ENCODE results near the gene NR2F1-AS1.
"Not testable (repeated sequence)": the region's sequence is repeated elsewhere in the genome, so short reads cannot be mapped to it uniquely, and the experiment has no call there.

The NR2F1-AS1 gene

GRCh38 chr5:93512799-93513198, 68.2 kb downstream of the NR2F1-AS1 start:
- DNase-seq = no peak

GRCh38 chr5:93511445-93511844, 69.6 kb downstream of the NR2F1-AS1 start:
- DNase-seq = no peak

GRCh38 chr5:93510626-93511380, 70.2 kb downstream of the NR2F1-AS1 start:
- DNase-seq = no peak

- DNase-seq = not testable (repeated sequence)
These were observed 75.5 kb downstream of the NR2F1-AS1 start for GRCh38 chr5:93505553-93505952.

DNA sequence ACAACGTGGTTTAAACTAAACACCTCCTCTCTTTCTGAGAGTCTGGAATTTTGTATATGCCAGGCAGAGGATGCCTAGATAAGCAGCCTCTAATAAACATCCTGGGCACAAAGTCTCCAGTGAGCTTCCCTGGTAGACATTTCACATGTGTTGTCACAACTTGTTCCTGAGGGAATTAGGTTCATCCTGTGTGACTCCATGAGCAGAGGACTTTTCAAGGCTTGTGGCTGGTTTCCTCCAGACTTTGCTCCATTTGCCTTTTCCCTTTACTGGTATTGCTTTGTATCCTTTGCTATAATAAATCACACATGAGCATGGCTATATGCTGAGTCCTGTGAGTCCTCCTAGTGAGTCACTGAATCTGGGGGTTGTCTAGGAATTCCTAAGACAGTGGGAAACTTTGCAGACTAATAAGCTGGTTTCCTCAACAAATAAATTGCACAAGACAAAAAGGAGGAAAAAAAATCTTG, 77.4 kb downstream of the NR2F1-AS1 start:
- DNase-seq = no peak

DNA sequence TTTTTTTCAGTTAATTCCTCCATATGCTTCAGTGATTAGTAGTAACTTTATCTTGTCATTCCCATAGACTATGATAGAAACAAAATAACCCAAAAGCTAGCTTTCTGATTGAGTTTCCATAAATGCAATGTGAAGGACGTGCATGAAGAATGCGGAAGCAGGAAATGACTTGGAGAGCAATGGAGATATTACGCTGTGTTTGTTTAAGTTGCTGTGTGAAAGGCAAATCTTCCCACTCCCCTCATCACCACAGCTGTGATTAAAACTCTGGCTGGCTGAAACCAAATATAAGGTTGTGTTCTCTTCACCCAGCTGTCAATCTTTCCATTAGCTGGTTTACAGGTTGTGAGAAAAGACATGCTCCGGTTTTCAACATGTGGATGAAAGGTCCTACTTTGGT, 83.9 kb downstream of the NR2F1-AS1 start:
- DNase-seq = no peak

DNA sequence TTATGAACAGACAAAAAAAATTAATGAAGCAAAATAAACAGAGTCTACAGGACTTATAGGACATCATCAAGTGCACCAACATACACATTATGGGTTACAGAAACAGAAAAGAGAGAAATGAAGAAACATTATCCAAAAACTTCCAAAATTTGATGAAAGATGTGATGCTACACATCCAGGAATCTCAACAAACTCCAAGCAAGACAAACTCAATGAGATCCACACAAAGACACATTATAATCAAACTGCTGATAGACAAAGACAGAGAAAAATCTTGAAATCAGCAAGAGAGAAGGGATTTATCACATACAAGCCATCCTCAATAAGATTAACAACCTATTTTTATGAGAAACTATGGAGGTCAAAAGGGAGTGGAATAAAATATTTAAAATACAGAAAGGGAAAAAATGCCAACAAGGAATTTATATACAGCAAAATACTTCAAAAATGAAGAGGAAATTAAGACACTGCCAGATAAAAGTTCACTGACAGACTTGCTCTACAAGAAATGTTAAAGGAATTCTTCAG, 101.0 kb downstream of the NR2F1-AS1 start:
- no peak for DNase-seq

DNA sequence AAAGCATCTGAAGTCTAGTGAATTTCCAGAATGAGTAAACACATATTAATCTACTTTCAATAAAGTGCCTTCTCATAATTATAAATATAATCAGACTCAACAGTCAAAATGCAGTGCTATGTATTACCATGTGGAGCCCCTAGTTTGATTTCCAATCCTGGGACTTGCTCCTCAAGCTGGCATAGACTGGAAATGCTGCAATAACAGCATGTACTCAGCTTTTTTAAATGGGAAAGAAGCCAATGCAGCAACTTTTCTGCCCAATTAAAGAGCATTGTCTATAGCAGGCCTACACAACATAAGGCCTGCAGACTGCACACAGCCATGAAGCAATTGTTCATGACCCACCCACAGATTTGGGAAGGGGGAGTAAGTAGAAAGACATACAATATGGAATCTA, 103.2 kb downstream of the NR2F1-AS1 start:
- DNase-seq = no peak

- no peak for DNase-seq
These were observed 104.7 kb downstream of the NR2F1-AS1 start for GRCh38 chr5:93476251-93476742.

DNA sequence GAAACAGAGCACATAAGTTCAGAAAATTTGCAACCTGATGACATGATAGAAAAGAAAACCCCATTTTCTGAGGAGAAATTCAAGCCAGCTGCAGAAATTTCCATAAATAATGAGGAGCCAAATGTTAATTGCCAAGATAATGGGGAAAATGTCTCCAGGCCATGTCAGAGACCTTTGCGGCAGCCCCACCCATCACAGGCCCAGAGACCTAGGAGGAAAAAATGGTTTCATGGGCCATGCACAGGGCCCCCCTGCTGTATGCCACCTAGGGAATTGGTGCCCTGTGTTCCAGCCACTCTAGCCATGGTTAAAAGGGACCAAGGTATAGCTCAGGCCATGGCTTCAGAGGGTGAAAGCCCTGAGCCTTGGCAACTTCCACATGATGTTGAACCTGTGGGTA, 118.1 kb downstream of the NR2F1-AS1 start:
- DNase-seq = no peak

GRCh38 chr5:93461756-93462155, 119.3 kb downstream of the NR2F1-AS1 start:
- DNase-seq = no peak

DNA sequence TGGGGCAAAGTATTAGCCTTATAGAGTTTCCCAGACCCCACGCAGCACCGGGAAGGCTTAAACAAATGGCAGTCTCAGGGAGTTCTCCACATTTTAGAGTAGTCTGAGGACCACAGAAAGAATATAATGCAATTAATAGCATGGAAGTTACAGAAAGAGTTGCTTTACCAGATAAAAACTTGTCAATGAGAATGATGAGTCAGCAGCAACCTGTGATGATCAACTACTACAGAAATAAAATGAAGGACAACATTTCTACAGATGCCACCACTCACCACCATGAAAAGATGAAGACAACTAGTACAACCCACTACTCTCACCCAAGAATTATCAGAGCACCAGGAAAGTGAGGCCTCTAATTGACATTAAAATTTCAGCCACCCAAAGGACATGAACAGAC, 120.7 kb downstream of the NR2F1-AS1 start:
- DNase-seq = no peak

DNA sequence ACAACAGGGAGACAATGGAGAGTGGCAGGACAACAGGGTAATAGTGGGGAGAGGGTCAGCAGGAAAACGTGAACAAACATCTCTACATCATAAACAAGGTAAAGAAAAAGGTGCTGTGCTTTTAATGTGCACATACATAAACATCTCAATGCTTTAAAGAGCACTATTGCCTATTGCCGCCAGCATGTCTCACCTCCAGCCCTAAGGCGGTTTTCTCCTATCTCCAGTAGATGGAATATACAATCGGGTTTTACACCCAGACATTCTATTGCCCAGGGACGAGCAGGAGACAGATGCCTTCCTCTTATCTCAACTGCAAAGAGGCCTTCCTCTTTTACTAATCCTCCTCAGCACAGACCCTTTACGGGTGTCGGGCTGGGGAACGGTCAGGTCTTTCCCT, 124.2 kb downstream of the NR2F1-AS1 start:
- DNase-seq = not testable (repeated sequence)

- no peak for DNase-seq
These were observed 126.1 kb downstream of the NR2F1-AS1 start for GRCh38 chr5:93454896-93455295.

DNA sequence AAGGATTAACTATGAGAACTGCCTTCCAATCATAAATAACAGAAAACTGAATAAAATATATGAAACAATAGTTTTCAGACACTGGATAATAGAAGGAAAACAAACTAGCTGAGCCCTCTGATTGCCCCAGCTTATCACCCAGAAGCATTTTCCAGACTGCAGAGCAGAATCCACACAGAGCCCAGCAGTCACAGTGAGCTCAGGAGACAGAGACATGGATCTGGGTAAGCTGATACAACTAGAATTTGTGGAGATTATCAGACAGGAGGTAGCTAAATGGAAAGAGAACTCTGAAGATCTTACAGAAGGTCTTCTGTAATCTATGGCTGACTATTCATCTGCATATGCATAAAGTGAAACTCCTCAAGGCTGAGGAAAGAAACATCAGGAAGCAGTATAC, 128.8 kb downstream of the NR2F1-AS1 start:
- no peak for DNase-seq

DNA sequence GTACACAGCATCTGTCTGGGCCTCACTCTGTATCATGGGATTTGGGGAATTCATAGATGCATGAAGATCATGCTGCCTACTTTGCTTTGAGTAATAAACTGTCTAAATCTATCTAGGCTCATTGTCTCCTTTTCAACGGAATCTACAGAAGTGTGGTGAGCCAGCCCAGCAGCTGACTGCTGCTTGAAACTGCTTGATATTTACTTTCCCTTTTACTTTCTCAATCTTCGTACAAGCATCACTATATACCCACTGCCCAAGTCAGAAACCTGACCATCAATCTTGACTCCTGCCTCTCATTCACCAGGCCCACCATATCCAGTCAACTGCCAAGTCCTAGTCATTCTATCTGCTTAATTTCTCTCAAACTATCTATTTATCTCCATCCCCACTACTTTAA, 142.9 kb downstream of the NR2F1-AS1 start:
- no peak for DNase-seq

DNA sequence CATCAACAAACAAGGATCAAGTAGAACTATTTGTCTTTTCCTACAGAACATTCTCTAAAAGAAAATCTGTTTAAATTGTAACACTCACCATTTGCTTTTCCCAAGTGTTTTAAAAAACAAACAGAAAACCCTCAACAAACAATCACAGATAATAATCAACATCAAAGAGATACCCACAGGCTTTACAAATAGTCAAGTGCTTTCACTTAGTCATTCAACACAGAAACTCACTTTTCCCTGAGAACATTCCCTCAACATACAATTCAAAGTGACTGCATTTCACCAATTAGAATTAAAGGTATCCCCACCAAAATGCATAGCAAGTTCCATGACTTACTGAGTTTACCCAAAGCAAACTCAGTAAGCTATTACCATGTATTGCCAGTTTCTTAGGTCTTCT, 144.9 kb downstream of the NR2F1-AS1 start:
- DNase-seq = no peak

GRCh38 chr5:93433422-93433821, 147.6 kb downstream of the NR2F1-AS1 start:
- no peak for DNase-seq

DNA sequence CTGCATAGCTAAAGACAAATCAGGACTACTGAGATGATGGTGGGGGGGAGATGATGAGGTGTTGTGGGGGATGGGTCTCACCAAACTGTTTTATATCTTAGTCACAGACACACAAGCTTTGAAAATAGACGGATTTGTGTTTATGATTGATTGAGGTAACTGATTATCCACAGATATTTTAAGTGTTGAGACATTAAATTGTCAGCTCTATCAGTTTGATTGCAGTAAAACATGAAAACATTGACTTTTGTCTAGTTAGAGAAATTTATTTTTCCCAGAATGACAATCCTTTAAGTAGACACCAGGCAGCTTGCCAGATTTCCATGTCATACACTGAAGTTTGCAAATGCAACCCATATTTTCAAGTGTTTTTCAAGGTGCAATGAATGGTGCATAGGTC, 149.8 kb downstream of the NR2F1-AS1 start:
- DNase-seq = no peak

- no peak for DNase-seq
These were observed 150.3 kb downstream of the NR2F1-AS1 start for GRCh38 chr5:93430673-93431199.

DNA sequence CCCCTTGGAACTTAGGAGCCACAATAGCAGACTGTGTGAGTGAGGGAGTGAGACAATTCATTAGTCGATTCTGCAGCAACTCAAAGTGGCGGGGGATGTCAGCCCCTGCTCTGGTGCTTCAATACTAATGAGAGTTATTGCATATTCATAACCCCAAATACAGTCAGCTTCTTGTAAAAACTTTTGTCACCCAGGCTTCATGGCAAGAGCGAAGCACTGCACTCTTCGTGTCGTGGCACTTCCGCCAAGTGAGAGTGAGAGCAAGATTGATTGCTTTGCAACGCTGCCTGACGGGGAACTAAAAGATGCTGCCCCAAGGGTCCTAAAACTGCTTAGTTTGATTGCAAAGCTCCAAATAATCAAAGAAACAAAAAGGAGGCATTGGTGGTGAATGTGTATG, 150.9 kb downstream of the NR2F1-AS1 start:
- DNase-seq = no peak

DNA sequence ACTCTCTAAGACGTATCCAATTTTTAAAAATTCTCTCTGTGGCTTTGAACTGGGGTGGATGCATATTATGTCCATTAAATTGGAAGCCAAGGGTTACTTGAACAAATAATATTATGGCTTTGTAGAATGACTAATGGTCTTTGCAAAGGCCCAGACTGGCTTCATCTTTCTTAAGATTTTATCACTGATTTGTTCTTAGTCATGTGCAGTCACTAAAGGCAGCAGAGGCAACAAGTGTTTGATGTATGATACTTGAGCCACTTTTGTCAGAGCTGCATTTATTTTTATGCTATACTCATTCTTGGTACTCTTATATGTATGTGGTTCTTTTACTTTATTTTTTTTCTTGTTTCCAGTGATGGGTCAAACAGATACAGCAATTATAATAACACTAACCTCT, 152.2 kb downstream of the NR2F1-AS1 start:
- no peak for DNase-seq

- DNase-seq = no peak
These were observed 153.7 kb downstream of the NR2F1-AS1 start for GRCh38 chr5:93427316-93427715.

DNA sequence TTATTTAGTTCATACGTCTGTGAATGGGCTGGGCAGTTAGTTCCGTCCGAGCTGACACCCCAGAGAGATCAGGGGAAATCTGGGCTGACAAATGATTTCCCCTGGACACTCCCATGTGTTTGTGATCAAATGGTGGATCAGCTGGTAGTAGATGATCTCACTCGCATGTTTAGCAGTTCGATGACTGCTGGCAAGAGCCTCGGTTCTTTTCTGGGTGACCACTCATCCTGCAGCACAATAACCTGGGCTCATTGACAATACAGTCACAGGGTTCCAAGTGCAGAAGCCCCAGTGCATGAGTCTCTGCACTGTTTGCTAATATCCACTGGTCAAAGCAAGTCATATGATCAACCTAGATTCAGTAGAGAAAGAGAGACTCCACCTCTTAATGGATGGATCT, 155.9 kb downstream of the NR2F1-AS1 start:
- no peak for DNase-seq
